ENCODE measurements around the gene FAM124B.

Gene FAM124B

GRCh38 chr2:224379986-224380385 is 21.9 kb downstream of the FAM124B start:
- no peak for DNase-seq

DNA sequence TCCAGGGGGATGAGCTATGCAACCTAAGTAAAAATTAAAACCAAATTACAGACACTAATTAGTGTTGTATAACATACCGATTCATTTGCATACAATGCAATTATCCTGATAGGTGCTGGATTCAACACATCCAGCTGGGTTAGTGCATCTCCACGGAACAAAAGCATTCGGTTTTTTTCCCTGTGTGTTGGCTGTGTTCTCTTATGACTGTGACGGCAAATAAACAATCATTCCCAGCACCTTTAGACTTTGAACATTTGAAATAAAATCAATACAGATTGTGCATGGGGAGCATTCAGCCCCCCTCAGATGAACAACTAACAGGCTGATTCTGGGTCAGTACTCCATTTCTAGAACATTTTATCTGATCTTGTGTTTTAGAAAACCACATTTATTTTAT is 22.7 kb downstream of the FAM124B start:
- DNase-seq: no peak

- no peak for DNase-seq
These were observed 23.2 kb downstream of the FAM124B start for GRCh38 chr2:224378701-224379097.

DNA sequence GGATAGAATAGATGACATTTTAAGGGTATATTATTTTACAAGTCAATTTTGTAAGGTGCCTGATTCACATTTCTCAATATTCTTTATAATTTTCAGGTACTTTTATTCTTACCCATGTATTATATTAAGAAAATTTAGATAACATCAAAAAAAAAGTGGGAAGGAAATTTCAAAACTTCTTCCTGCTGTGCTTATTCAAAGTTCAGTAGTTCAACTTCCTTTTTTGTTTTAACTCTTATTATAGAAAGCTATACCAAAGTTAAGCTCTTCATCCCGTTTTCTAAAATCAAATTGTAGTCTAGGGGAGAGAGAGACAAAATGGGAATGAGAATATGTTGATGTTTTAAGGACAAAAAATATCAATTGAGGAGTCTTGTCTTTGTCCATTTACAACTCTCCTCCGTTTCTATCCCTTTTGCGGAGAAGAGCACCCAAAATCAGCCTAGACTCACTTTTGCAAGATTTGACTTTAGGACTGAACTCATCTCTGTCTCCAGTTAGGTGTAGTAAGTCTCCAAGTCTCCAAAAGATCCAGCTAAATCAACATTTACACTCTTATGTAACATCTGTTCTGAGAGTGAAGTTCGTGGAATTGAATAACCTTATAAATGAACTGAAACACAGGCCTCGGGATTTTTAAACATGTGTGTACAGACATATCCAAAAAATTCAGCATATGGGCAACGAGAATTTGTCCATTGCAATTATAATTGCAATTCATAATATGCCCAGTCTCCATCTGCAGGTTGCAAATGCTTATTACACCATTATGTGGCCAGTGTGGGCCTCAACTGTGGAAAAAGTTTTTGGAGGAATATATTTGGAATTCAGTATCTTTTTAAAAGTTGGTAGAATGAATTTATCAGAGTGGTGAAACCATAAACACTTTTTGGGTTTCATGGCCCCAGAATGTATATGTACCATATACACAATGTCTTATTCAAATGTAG is 23.9 kb downstream of the FAM124B start:
- DNase-seq: peak in 1 of 2 experiments; percentile 4

DNA sequence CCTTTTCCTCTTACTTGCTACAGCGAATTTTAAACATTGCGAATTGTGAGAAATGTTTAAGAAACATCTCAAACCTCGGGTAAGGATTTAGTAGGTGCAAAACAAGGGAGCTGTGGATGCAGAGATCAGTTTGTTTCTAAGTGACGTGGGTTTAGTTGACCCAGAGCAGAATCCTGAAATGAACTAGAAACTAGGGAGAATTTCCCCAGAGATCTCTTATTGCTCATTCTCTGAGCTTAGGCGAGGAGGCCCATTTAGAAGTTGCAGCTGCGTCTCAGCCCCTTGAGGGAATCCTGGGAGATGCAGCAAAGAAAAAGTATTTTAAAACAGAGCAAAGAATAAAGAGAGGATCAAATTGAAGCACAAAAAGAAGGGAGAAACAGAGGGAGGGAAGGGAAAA is 29.3 kb downstream of the FAM124B start:
- no peak for DNase-seq

- peak; percentile 33 to 59 for DNase-seq
These were observed 32.8 kb downstream of the FAM124B start for GRCh38 chr2:224369028-224369632.

GRCh38 chr2:224366267-224366844 is 35.6 kb downstream of the FAM124B start:
- no peak for DNase-seq

DNA sequence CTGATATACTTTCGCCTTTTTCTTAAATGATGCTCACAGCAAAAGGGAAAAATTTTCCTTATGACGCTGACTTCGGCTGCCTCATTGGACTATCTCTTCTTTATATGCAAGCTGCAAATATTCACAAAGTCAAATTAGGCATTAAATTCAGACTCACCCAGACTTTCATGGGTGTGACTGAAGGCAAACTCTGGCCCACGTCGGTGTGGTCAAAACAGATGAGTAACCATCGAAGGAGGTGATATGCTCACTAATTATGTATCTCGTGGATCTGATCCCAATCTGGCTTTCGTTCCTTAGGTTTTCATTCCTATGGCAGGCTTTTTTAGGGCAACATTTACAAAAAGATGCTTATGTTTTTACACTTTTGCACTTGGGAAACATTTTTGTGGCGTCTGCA is 36.6 kb downstream of the FAM124B start:
- DNase-seq: no peak

DNA sequence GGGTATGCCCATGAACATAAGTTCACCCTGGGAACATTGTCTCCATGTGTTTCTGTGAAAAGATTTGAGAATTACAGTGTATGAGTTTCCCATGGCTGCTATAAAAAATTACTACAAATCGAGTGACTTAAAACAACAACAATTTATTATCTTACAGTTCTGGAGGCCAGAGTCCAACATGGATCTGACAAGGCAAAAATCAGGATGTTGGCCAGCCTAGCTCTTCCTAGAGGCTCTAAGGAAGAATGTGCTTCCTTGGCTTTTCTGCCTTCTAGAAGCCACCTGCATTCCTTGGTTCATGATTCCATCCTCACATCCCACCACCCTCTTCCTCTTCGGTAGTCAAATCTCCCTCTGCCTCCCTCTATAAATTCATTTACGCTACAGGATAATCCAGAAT is 38.6 kb downstream of the FAM124B start:
- DNase-seq: no peak

GRCh38 chr2:224362094-224362493 is 39.8 kb downstream of the FAM124B start:
- DNase-seq: no peak

DNA sequence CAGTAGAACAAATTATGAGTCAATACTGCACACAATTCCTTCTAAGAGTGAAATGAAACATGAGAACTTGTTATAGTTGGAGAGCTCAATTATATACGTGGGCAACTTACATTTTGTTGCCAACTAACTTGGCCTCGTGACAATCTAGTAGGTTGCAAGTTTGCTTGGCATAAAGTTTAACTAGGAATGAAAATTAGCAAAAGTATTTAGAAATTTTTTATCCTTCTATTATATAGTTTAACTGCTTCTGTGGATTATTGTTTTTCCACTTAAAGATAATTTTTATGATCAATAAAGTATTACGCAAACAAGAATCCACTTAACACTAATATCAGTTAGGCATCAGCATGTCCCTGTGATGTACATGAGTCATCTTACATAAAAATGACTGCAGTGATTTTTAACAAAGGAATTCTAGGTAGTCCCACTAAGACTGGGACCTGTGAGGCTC is 41.1 kb downstream of the FAM124B start:
- no peak for DNase-seq

DNA sequence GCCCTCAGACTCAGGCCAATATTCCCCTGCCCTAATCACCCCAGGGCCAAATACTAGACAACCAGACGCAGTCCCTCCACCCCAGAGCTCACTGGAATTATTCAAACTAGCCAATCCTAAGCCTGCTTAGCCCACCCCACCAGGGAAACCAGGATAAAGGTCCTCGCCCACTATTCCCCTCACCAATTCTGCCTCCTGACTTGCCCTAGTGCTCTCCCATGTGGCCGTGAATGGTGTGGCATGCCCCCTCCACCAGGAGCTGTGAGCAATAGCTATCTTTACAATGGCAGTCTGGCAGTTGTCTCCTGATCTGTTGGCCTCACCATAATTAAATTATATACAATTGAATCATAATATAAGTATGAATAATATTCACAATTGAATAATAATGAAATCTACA is 42.3 kb downstream of the FAM124B start:
- DNase-seq: peak; percentile 30 to 33

GRCh38 chr2:224357098-224357901 is 44.6 kb downstream of the FAM124B start:
- DNase-seq: peak; percentile 38 to 49

GRCh38 chr2:224354632-224355211 is 47.2 kb downstream of the FAM124B start:
- DNase-seq: no peak

DNA sequence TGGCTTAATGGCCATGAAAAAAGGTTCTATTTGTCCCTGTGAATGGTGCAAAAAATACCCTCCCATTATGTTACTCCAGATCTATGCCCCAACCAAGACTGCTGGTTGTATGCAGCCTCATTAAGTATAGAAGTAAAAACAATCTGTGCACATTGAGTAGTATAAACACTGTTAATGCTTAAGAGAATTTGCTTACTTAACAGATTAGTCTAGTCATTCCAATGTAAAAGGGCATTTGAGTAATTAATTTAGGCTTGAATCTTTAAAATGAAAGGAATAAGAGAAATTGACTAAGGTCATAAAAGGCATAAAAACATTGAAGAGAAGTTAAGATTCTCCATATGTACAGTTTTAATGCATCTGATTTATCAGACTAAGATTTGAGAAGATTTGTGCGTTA is 51.2 kb downstream of the FAM124B start:
- DNase-seq: no peak

DNA sequence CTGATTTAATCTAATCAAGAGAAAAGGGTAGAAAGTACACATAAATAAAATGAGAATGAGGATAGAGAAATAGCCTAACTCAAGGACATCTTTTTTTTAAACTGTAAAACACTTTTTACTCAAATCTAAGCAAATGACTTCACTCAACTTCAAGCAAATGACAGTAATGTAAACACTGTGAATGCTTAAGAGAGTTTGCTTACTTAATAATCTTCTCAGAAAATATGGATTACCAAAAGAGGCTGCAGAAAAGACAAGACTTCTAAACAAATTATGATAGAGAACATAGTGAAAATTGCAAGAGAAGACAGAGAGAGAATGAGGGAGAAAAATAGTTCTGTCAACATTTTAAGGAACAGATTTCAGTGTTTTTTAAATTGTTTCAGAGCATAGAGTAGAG is 52.5 kb downstream of the FAM124B start:
- DNase-seq: no peak

- DNase-seq: no peak
These were observed 54.5 kb downstream of the FAM124B start for GRCh38 chr2:224347176-224348051.

GRCh38 chr2:224345492-224345891 is 56.4 kb downstream of the FAM124B start:
- no peak for DNase-seq

DNA sequence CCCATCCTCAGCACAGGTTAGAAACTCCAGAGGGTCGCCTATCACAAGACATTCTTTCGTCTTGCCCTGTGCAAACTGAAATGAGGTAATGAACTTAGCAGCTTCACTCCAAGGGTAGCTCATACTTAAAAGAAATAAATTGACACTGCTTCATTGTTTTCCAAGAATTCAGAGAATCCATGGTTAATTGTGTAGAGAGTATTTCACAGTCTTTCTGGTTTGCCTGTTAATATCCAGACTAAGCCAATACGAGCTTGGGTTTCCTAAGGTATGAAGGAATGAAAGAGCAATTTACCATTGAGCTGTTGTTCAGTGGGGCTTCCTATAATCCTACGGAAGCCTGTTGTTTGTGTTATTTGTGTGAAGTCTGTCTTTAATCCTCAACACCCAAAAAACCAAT is 58.7 kb downstream of the FAM124B start:
- DNase-seq: no peak

- no peak for DNase-seq
These were observed 65.9 kb downstream of the FAM124B start for GRCh38 chr2:224335991-224336390.

DNA sequence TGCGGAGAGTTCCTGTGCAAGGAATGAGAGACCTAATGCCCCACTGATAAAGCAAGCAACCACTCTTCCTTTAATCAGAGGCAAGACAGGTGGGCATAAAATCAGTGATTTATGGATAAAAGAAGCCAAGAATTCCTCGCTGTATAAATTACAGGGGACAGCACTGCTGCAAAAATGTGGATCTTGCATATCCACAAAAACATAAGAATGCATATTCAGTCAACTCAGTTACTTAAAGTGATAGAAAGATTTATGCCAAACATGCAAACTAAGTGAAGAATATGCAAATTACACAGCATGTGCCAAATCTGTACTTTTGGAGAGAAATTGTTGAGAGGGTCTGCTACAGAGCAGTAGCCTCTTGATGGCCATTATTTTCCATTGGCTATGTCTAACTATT is 67.2 kb downstream of the FAM124B start:
- DNase-seq: no peak

Data from Kasumi-1 (cell line).